ENCODE data around the gene SNORC.

GRCh38 chr2:232913903-232914302, 43.8 kb downstream of the SNORC start:
- TF ChIP-seq CTCF (IDR thresholded peaks at IDR 0.05) (no peak), POLR2A (IDR thresholded peaks at IDR 0.05) (no peak)

Measured in lower leg skin (tissue), 3 donors.